Measurements from ENCODE around the gene TRIAP1. TPM values are rescaled to one million over a fixed set of nuclear protein-coding genes. Genes with fewer than 3 reads are reported as not detected.

Gene TRIAP1
- total RNA-seq: 18.8 and 36.0 TPM in 2 replicates

DNA sequence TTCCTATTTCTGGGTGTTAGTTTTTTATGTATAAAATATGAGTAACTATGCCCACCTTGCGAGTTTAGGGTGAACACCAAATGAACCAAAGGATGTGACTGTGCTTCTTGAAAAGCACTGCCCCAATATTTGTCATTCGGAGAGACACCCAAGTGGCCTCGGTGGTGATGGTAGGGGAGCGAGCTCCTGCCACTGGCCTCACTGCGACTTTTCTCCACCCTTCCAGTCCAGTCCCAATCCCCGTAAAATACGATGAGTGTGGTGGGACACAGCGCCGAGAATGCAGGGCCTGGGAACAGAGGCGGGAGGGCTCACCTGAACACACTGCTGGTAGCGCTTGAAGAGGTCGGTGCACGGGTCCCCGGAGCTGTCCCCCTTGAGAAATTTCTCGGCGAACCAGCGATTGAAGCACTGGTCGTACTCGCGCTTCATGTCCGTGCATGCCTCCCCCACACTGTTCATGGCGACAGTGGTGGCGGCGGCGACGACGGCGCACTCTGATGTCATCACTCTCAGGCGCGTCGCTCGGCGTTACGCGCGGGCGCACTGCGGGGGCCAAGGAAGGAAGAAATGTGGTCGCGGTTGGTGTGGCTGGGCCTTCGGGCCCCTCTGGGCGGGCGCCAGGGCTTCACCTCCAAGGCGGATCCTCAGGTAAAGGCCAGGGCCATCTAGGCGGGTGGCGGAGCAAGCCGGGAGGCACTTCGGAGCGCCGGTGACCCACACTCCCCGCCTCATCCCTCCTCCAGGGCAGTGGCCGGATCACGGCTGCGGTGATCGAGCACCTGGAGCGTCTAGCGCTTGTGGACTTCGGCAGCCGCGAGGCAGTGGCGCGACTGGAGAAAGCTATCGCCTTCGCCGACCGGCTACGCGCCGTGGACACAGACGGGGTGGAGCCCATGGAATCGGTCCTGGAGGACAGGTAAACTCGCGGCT lies at the start of gene TRIAP1, which contains the start of gene GATC:
TSS of gene TRIAP1 (minus strand) at position 474 of the 933 bp plus-strand sequence. CDS start at position 462, 12 bp downstream.
TSS of gene GATC (plus strand) at position 534 of the 933 bp plus-strand sequence. CDS start at position 571, 37 bp downstream.

DNA sequence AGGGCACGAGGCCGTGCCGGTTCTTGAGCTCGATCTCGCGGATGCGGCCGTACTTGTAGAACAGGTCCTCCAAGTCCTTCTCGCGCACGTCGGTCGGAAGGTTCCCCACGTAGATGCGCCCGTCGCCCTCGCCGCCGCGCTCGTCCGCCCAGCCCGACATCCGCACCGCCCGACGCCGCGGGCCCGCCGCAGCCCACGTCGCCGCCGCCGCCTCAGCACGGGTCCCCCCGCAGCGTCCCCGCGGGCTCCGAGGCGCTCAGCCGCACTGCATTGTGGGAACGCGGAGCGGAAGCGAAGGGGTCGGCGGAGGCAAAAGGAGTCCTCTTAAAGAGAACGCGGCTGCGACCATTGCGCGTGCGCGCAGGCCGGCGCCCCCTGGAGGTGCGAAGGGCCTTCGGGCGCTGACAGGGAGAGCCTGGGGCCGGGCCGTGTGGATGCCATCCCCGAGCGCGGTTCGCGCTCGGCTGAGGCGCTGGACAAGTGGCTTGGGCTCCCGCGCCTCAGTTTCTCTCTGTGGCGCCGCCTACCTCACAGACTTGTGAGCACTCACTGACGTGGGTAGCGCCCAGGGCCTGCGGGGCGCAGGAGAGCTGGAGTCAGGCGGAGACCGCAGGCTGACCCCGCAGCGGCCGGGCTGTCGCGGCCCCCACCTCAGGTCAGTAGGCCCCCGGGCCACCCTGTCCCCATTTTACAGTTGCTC lies 23.4 kb upstream of the TRIAP1 start, which contains the start of gene SRSF9:
TSS of gene SRSF9 (minus strand) at position 299 of the 700 bp plus-strand sequence. CDS start at position 160, 139 bp downstream.

DNA sequence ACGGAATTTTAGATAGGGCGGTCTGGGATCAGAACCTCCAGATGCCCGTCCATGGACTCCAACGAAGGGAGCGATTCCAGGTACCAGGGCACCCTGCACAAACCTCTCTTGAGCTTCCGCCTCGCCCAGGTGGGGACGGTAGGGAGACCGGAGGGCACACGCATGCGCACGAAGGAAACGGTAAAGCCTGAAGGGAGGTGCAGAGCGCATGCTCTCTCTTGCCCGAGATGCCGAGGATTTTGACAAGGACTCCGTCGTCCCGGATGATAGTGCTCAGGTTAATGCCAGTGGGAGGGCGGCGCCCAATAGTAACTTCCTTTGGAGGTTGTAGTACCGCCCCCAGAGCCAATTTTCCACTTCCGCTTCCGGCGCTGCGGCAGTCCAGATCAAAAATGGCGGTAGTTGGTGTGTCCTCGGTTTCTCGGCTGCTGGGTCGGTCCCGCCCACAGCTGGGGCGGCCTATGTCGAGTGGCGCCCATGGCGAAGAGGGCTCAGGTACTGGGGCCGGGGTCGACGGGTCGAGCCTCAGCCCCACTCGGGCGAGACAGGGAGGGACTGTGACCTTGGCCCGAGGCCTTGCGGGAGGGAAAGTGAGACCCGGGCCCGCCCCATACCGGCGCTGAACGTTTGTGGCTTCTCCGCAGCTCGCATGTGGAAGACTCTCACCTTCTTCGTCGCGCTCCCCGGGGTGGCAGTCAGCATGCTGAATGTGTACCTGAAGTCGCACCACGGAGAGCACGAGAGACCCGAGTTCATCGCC lies 8.3 kb downstream of the TRIAP1 start, which contains the start of gene COX6A1:
TSS of gene COX6A1 (plus strand) at position 379 of the 760 bp plus-strand sequence. CDS start at position 393, 14 bp downstream.

Other genes with a start within 250 kb of the TRIAP1 start
- gene RPLP0, start 245.3 kb downstream of the TRIAP1 start, total RNA-seq: 4,560 and 6,015 TPM in 2 replicates
- 34.9 and 42.8 TPM in 2 replicates for gene PXN, start 180.7 kb downstream of the TRIAP1 start, total RNA-seq
- gene RNU4-2, start 154.5 kb downstream of the TRIAP1 start, total RNA-seq: under 0.01 TPM in 1 of 2 replicates, not detected in the other
- gene RNU4-1, start 153.1 kb downstream of the TRIAP1 start, total RNA-seq: under 0.01 TPM in 2 replicates
- gene SIRT4, start 144.1 kb downstream of the TRIAP1 start, total RNA-seq: 0.96 and 3.2 TPM in 2 replicates
- not detected in 2 replicates for gene PLA2G1B, start 118.6 kb downstream of the TRIAP1 start, total RNA-seq
- not detected in 2 replicates for gene MSI1, start 77.2 kb downstream of the TRIAP1 start, total RNA-seq
- gene COX6A1, start 8.3 kb downstream of the TRIAP1 start, total RNA-seq: 807 and 1,167 TPM in 2 replicates
- 19.8 and 32.2 TPM in 2 replicates for gene GATC, start 60 bp upstream of the TRIAP1 start, total RNA-seq
- gene SRSF9, start 23.4 kb upstream of the TRIAP1 start, total RNA-seq: 163 and 276 TPM in 2 replicates
- 118 and 186 TPM in 2 replicates for gene DYNLL1, start 49.7 kb upstream of the TRIAP1 start, total RNA-seq
- gene COQ5, start 82.8 kb upstream of the TRIAP1 start, total RNA-seq: 24.3 and 28.6 TPM in 2 replicates
- 101 and 161 TPM in 2 replicates for gene RNF10, start 88.0 kb upstream of the TRIAP1 start, total RNA-seq
- gene POP5, start 135.0 kb upstream of the TRIAP1 start, total RNA-seq: 38.2 and 44.8 TPM in 2 replicates
- gene CABP1, start 194.2 kb upstream of the TRIAP1 start, total RNA-seq: not detected in 2 replicates
- gene MLEC, start 240.8 kb upstream of the TRIAP1 start, total RNA-seq: 51.6 and 76.6 TPM in 2 replicates

All from tracheal epithelial cell (primary cell).